ENCODE results near the gene LUC7L3.

DNA sequence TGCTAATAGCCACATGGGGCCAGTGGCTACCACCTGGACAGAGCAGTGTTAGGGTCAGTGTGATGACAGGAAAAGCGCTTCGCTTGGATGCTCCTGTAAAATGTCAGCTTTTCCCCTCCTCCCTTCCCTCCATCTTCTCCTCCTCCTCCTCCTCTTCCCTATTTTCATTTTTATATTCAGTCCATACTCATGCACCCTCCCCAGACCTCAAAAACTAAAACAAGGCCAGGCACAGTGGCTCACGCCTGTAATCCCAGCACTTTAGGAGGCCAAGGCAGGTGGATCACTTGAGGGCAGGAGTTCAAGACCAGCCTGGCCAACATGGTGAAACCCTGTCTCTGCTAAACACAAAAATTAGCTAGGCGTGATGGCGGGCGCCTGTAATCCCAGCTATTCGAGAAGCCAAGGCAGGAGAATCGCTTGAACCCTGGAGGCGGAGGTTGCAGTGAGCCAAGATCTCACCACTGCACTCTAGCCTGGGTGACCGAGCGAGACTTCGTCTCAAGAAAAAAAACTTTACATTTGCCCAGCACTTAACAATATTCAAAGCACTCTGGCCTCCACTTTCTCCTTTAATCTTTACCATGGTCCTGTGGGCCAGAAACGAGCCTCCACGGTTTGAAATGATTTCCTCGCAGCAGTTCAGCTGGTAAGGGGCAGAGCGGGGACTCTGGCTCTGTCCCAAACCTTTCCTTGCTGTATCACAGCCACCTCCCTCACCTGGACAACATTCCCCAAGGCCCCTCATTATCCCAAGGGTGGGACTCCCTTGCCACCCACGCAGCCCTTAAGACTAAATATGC lies 33.5 kb upstream of the LUC7L3 start:
- no peak for TF ChIP-seq ZNF274 (IDR thresholded peaks at IDR 0.05; ENCODE audit: low read length)
- TF ChIP-seq ZNF274 (tag by site-specific recombination; IDR thresholded peaks at IDR 0.05; ENCODE audit: borderline replicate concordance) = no peak
- TF ChIP-seq, protein P1, sequence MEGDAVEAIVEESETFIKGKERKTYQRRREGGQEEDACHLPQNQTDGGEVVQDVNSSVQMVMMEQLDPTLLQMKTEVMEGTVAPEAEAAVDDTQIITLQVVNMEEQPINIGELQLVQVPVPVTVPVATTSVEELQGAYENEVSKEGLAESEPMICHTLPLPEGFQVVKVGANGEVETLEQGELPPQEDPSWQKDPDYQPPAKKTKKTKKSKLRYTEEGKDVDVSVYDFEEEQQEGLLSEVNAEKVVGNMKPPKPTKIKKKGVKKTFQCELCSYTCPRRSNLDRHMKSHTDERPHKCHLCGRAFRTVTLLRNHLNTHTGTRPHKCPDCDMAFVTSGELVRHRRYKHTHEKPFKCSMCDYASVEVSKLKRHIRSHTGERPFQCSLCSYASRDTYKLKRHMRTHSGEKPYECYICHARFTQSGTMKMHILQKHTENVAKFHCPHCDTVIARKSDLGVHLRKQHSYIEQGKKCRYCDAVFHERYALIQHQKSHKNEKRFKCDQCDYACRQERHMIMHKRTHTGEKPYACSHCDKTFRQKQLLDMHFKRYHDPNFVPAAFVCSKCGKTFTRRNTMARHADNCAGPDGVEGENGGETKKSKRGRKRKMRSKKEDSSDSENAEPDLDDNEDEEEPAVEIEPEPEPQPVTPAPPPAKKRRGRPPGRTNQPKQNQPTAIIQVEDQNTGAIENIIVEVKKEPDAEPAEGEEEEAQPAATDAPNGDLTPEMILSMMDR (tag by site-specific recombination; IDR thresholded peaks at IDR 0.05) = no peak
- no peak for TF ChIP-seq OSR2 (tag by site-specific recombination; IDR thresholded peaks at IDR 0.05)
- TF ChIP-seq ZNF335 (tag by site-specific recombination; conservative IDR thresholded peaks at IDR 0.05) = no peak
- TF ChIP-seq ZNF175 (tag by site-specific recombination; IDR thresholded peaks at IDR 0.05) = no peak
- TF ChIP-seq, protein P2, sequence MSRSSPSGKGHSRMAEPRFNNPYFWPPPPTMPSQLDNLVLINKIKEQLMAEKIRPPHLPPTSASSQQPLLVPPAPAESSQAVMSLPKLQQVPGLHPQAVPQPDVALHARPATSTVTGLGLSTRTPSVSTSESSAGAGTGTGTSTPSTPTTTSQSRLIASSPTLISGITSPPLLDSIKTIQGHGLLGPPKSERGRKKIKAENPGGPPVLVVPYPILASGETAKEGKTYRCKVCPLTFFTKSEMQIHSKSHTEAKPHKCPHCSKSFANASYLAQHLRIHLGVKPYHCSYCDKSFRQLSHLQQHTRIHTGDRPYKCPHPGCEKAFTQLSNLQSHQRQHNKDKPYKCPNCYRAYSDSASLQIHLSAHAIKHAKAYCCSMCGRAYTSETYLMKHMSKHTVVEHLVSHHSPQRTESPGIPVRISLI (tag by site-specific recombination; IDR thresholded peaks at IDR 0.05) = no peak
- no peak for TF ChIP-seq SP2 (tag by site-specific recombination; IDR thresholded peaks at IDR 0.05)
- no peak for TF ChIP-seq ZNF10 (tag by site-specific recombination; IDR thresholded peaks at IDR 0.05)
